ENCODE measurements around the gene QRSL1.

- TF ChIP-seq CTCF (IDR thresholded peaks at IDR 0.05; ENCODE audit: poor library complexity, severe bottlenecking), result no peak
- no peak for TF ChIP-seq POLR2AphosphoS5 (IDR thresholded peaks at IDR 0.05)
- TF ChIP-seq EZH2 (IDR thresholded peaks at IDR 0.05; ENCODE audit: borderline replicate concordance, insufficient read depth, low read length, poor library complexity, severe bottlenecking), result no peak
- no peak for TF ChIP-seq TAF1 (IDR thresholded peaks at IDR 0.05; ENCODE audit: low read depth)
- no peak for TF ChIP-seq REST (IDR thresholded peaks at IDR 0.05; ENCODE audit: borderline replicate concordance)
- TF ChIP-seq MXI1 (conservative IDR thresholded peaks at IDR 0.05; ENCODE audit: poor library complexity, severe bottlenecking), result no peak
- TF ChIP-seq EP300 (conservative IDR thresholded peaks at IDR 0.05; ENCODE audit: poor library complexity, severe bottlenecking), result no peak
These were observed 71.2 kb downstream of the QRSL1 start for GRCh38 chr6:106700581-106700980.

Data from neural cell (in vitro differentiated cells).